ENCODE data around the gene PBX1.

DNA sequence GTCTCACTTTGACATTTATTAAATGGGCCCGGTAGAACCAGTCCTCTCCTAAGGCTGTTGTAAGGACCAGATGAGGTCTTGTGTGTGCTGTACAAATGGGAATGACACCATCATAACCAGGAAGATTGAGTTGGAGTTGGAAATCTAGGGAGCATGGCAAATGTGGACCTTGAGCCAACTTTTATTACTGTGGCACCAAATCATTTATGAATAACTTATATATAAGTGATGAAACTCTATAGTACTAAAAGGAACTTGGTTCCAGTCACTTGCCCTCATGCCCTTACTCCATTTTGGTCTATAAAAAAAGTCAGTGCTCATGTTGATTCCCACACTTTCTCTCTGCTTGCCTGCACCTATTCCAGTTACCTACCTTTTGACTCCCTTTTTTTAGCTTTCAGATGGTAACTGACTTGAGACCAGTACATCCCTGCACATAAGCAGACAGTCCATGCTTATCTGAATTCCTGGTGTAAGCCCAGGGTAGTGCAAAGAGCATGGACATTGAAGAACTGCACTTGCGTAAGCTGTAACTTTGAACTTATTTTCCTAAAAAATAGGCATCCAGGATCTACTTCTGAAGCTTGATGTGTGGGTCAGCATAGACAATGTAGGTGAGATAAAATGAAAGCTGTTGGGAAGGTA, 210.6 kb downstream of the PBX1 start:
- TF ChIP-seq RXRA (IDR thresholded peaks at IDR 0.05) (no peak), CTCF (IDR thresholded peaks at IDR 0.05; ENCODE audit: low read depth, low read length, missing input control) (no peak), TAF1 (conservative IDR thresholded peaks at IDR 0.05) (no peak), ATF3 (IDR thresholded peaks at IDR 0.05) (no peak), GABPA (IDR thresholded peaks at IDR 0.05 in 1 of 2, conservative IDR thresholded peaks at IDR 0.05 in 1 of 2) (no peak), EGR1 (IDR thresholded peaks at IDR 0.05; ENCODE audit: low read depth in 2 of 2) (no peak), RAD21 (IDR thresholded peaks at IDR 0.05) (no peak)
- TF ChIP-seq, protein P1, sequence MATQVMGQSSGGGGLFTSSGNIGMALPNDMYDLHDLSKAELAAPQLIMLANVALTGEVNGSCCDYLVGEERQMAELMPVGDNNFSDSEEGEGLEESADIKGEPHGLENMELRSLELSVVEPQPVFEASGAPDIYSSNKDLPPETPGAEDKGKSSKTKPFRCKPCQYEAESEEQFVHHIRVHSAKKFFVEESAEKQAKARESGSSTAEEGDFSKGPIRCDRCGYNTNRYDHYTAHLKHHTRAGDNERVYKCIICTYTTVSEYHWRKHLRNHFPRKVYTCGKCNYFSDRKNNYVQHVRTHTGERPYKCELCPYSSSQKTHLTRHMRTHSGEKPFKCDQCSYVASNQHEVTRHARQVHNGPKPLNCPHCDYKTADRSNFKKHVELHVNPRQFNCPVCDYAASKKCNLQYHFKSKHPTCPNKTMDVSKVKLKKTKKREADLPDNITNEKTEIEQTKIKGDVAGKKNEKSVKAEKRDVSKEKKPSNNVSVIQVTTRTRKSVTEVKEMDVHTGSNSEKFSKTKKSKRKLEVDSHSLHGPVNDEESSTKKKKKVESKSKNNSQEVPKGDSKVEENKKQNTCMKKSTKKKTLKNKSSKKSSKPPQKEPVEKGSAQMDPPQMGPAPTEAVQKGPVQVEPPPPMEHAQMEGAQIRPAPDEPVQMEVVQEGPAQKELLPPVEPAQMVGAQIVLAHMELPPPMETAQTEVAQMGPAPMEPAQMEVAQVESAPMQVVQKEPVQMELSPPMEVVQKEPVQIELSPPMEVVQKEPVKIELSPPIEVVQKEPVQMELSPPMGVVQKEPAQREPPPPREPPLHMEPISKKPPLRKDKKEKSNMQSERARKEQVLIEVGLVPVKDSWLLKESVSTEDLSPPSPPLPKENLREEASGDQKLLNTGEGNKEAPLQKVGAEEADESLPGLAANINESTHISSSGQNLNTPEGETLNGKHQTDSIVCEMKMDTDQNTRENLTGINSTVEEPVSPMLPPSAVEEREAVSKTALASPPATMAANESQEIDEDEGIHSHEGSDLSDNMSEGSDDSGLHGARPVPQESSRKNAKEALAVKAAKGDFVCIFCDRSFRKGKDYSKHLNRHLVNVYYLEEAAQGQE (IDR thresholded peaks at IDR 0.05): no peak
- TF ChIP-seq, protein P2, sequence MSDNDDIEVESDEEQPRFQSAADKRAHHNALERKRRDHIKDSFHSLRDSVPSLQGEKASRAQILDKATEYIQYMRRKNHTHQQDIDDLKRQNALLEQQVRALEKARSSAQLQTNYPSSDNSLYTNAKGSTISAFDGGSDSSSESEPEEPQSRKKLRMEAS (IDR thresholded peaks at IDR 0.05): no peak
